Inflammatory macrophage treated with lipopolysaccharide for 1 hour (primary cell): Measurements from ENCODE around the gene TSPAN1.

Experiments
- DNase-seq, 2 donors: peaks; one replicate each; pipeline ENCODE4 v3.0.0-alpha.2; 2020 to 2022

Gene TSPAN1, protein sequence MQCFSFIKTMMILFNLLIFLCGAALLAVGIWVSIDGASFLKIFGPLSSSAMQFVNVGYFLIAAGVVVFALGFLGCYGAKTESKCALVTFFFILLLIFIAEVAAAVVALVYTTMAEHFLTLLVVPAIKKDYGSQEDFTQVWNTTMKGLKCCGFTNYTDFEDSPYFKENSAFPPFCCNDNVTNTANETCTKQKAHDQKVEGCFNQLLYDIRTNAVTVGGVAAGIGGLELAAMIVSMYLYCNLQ

GRCh38 chr1:46174448-46175231, at the start of gene TSPAN1:
TSPAN1 (plus strand) TSS chr1:46175087; CDS start chr1:46181108, 6,021 bp downstream.
- no peak for DNase-seq

DNA sequence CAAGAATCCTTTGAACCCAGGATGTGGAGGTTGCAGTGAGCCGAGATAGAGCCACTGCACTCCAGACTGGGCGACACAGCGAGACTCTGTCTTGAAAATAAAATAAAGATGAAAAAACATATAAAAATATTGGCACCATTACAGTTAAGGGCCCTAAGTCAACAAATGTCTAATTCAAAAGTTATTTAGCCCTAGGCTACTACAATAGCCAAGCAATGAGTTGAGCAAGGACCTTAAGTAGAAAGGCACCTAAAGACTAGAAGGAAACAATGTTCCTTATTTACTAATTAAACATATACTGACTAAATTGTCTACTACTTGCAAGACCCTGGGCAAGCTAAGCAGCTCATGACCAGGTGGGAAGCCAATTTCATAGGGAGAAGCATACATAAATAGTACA, 46.5 kb upstream of the TSPAN1 start:
- DNase-seq = no peak

DNA sequence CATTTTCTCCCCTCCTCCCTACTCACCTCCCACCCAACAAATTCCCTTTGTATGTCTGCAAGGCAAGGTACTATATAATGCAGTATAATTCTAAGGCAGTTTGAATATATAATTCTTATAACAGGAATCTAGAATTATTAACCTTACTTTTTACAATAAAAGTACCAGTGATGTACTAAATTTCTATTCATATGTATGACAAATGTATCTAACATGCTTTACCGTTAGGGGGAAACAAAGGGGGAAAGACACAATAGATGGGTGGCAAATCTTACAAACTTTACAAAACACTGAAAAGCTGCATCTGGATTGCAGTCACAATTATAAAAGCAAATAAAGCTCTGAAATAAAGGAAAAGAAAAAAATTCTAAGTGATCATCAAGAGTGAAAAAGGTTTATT, 44.8 kb upstream of the TSPAN1 start:
- DNase-seq = no peak

DNA sequence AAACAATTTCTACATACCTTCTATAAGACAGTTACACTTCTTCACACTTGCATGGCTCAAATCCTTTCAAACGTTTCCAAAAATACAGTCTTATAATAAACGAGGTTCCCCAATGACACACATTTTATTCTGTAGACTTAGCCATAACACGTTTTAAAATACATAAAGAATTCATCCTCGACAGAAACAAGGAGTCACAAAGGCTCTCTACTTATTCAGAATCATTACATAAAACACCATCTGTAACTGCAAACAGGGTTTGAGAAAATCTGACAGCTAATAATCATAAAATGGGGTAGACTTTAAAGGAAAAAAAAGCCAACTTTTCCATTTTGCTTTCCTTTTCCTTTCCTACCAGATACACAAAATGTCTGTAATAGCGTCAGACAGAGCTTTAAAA, 44.3 kb upstream of the TSPAN1 start:
- no peak for DNase-seq

DNA sequence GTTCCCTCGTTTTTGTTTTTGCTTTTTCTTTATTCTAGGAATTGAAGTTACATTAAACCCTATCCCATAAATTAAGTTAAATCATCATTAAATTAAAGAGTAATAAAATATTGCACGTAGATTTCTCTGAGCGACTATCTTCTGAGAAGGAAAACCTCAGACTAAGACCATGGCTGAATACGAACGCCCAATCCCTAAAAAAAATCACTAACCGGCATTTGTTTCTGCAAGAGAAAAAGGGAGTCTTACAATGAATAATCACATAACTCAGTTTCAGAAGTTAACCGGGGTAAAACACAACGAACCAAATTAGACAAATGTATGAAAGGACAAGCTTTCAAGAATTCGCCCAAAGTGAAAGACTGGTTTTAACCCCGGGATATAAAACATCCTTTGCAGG, 43.8 kb upstream of the TSPAN1 start:
- no peak for DNase-seq

DNA sequence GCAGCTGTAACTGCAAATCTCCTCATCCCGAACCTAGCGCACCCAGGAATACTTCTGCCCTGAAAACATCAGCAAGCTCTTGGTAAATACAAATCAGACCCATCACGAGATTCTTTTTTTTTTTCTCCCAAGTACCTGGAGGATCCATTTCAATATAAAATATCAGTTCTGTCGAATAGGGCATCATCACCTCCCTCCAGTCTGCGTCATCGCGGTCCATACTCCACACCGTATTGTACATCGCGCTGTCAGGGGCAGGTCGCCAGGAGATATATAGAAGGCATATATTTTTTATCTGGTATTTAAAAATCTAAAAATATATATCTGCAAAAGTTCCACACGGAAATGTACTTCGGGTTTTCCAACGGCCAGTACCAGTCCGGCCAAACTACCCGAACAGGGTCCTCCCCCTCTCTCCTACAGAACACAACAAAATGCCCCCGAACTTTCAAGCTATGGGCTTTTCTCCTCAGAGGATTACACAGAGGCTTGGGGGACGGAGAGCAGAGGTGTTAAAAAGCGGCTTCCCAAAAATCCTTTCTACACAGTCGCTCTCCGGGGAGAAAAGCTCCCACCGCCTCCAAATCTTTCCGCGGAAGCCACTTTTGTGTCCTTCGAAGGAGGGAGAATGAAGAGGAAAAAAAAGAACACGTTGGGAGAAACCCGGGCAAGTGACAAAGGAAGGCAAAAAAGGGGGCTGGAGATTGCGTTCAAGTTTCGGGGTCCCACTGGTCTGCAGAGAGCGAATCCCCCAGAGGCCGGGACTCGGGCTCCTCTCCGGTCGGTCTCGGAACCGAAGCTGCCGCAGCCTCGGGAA, 43.0 kb upstream of the TSPAN1 start:
- DNase-seq = peak in 1 of 2 donors; percentile 17

DNA sequence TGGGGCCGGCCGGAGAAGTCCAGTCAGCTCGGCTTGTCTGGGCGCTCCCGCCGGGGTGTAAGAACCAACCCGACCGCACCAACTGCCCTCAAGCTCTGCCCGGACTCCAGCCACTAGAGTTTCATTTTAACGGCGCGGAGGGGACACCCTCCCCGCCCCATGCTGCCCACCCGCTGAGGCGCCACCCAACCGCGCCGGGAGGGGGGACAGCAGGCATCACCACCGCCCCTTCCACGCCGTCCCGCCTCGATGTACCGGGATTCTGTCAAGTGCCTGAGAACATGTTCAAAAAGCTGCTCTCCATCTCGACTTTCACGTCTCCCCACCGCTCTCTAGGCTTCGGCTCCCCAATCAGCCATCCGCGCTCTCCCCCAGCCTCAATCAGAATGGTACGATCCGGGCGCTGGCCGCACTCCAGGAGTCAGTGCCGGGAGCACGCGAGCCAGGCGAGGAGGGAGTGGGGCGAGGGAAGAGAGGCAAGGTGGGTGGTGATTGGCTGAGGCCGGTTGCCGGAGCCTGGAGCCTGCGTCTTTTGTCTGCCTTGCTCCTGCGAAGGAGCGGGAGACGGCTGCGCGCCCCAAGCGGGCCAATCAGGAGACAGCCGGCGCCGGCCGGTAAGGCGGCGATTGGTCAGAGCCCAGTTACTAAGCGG, 42.2 kb upstream of the TSPAN1 start, which contains the start of gene PIK3R3:
PIK3R3 (minus strand) TSS at position 101 of the 652 bp plus-strand sequence. CDS start 677 bp downstream, outside the sequence.
- peak; percentile 97 to 98 for DNase-seq

DNA sequence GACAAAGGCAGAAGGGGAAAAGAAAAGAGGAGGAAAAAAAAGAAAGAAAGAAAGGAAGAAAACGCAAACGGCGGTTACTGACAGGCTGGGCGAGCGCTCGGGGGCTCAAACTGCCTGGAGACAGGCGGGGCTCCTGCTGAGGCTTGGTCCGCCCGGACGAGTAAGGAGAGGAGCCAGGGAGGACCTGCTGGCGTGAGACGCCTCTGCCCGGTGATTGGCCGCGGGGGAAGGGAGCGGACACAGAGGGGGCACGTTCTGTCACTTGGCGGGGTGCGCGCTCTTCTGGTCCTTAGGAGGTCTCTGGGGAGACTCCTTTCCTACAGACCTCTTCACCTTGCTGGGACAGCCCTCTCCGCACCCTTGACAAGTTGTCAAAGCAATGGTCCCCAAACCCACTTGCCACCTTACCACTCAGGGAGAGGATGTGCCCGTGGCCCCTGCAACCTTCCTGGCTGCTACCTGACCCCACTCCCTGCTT, 41.7 kb upstream of the TSPAN1 start:
- DNase-seq = no peak

DNA sequence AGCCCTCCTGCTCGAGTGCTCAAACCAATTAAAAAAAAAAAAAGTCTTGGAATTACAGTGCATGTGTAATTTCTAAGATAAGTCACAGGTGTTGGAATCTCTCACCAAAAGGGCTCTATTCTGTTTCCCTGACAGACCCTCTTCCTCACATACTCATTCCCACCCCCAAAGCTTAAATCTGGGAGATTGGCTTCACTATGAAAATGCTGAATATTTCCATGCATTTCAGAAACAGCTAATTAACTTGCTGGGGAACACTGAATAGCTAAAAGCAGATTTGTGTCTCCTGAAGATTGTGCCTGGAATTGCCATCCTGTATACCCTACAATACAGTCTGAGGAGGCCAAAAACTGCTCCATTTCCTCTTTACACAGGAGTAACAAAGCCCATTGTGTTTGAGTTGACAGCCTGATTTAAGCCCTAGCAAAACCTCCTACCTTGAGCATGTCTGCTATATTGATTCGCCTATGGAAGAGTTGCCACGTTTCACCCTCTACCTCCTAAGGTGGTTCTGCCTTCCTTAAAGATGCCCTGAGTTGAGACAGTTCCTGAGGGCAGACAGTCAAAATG, 41.0 kb upstream of the TSPAN1 start:
- DNase-seq = no peak

- no peak for DNase-seq
These were observed 40.1 kb upstream of the TSPAN1 start for GRCh38 chr1:46134660-46135331.

DNA sequence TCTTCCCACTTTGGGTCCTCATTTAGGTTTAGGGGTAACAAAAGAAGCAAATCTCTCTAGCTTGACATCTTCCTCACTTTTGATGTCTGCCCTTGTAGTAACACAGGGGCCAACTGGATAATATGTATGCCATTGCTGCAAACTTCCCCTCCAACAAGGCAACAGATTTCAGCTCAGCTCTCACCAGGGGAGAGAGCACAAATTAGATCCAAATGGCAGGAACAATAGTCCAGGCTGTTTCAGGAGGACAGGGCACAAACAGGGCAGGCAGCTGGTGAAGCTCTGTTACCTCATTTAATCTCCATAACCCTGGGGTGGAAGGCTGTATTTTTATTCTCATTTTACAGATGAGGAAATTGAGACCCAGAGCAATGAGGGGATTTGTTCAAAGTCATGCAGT, 38.2 kb upstream of the TSPAN1 start:
- no peak for DNase-seq

DNA sequence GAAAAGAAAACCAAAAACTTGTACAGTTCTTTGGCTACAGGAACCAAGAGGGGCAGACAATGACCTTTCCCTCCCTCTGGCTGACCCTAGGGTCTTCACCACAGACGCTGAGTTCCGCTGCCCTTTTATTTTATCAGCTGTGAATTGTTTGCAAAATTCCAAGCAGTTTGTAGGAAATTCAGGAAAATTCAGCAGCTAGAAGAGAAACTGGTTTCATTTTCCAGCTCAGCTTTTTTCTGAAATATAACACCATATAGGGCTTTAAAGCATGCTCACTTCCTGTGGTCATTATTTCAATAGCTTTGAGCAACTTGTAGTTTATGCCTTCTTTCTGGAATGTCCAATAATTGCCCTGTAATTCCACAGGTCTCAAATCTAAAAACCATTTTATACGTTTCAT, 37.0 kb upstream of the TSPAN1 start:
- no peak for DNase-seq

DNA sequence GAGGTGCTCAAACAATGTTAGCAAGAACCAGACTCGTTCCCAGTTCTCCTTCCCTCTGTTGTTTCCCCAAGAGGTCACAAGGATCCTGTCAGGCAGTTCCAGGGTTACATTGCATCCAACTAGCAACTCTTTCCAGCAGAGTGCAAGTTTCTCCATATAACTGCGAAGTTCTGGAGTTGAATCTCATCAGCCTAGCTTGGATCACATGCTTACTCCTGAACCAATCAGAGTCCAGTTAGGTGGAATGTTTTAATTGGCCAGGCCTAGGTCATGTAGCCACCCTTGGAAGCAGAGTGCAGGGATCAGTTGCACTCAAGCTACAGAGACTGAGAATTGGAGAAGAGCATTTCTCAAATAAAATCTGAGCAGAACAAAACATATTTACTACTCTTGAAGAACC, 26.6 kb upstream of the TSPAN1 start:
- peak in 1 of 2 donors; percentile 18 for DNase-seq

- DNase-seq = no peak
These were observed 24.8 kb upstream of the TSPAN1 start for GRCh38 chr1:46150085-46150484.

GRCh38 chr1:46152016-46152415, 22.9 kb upstream of the TSPAN1 start:
- peak in 1 of 2 donors; percentile 30 for DNase-seq

DNA sequence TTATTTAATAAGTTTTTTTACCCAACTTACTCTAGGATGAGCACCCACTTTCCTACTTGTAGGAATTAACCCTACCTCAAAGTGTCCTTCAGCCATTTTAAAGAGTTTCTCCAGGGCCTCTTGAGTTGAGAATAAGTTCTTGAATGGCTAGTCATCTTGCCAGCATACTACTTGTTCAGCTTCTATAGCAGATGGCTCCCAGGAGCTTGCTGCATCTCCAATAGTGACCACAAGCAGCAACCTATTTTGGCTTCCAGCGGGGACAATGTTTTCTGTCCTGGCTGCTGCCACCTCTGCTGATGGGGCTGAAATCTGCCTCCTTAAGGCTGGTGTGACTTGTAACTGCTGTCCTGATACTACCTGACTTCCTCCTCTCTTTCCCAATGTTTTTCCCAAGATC, 21.7 kb upstream of the TSPAN1 start:
- DNase-seq = no peak

DNA sequence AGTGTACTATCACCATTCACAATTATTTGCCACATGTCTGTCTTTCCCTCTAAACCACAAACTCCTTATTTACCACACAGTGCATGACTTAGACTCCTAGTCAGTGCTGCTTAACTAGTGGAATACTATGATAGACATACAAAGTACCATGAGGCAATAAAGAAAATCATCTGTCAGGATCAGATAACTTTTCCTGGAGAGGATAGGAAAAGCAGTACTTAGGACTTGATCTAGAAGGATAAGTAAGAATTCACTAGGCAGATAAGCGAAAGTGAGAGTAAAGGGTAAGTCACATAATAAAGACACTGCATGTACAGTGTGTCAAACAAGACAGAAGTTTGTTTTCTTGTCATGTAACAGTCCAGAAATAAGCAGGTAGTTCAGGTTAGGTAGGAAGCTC, 21.2 kb upstream of the TSPAN1 start:
- no peak for DNase-seq

DNA sequence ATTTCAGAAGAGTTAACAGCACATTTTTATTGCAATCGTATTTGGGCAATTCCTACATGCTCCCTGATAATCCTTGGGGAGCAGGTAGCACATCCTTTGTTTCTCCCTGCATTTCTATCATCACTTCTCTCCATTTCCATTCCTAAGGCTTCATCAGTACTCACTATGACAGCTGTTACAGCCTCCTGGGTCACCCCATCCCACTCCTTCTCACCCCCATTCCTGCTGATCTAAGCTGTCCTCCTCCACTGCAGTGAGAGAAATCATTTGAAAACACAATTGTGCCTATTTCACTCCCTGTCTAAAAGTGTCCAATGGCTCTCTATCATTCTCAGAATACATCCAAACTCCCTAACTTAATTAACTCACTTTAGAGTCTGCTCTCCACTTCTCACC, 17.0 kb upstream of the TSPAN1 start:
- no peak for DNase-seq

DNA sequence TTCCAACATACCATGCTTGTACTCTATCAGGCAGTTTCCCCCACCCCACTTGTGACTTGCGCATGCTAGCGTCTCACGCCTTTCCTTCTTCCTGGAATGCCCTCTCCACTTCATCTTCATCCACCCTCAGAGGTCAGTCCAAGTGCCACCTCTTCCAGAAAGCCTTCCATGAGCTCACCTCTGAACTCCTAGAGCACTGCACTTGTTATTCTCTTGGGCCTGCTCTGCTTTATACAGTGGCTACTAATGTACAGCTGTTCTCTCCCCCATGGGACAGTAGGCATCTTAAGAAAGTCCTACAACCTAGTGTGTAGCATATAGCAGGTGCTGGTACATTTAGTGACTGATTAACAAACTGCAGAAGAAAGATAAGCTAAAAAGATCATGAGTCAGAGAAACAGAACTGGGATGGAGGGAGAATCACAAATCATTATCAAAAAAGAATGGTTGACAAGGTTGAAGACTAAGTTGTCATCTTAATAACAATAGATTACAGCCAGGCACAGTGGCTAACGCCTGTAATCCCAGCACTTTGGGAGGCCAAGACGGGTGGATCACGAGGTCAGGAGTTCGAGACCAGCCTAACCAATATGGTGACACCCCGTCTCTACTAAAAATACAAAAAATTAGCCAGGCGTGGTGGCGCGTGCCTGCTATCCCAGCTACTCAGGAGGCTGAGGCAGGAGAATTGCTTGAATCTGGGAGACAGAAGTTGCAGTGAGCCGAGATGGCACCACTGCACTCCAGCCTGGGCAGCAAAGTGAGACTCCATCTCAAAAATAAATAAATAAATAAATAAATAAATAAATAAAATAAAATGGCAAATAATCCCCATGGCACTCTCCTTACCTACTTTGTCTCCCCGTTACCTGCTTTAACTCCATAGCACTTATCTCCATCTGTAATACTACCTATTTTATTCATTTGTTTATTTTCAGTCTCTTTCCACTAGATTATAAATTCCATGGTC, 16.3 kb upstream of the TSPAN1 start:
- DNase-seq = no peak

GRCh38 chr1:46159516-46159915, 15.4 kb upstream of the TSPAN1 start:
- DNase-seq = no peak

- no peak for DNase-seq
These were observed 14.7 kb upstream of the TSPAN1 start for GRCh38 chr1:46160212-46160611.
